Gastrocnemius medialis (tissue), 4 donors: Measurements from ENCODE around the gene MYOM3. TPM values are rescaled to one million over a fixed set of nuclear protein-coding genes. Genes with fewer than 3 reads are reported as not detected.
A peak's percentile ranks its signal among the peaks of the same experiment; 100 is the strongest.

Experiments used
- ATAC-seq, 2 donors: fragments of 150-250 bp; one replicate each; pipeline ENCODE4 v1.9.1; 2016
- DNase-seq, 2 donors: peaks; one replicate each; pipeline ENCODE4 v3.0.0-alpha.2; 2019
- H3K27ac ChIP-seq, 4 donors: fragments of 200-600 bp; sonication (generic); 1 replicate in 1 of 4; 2 replicates in 3 of 4; pipeline ENCODE4 v1.5.1; 2016 to 2018; ENCODE audit warnings: mild to moderate bottlenecking in 2 of 4, moderate library complexity in 1 of 4
- H3K27me3 ChIP-seq, 3 donors: fragments of 200-600 bp; sonication (generic) in 2 of 3; 1 replicate in 1 of 3; 2 replicates in 2 of 3; pipeline versions ENCODE4 v1.5.1 to v1.6.0; 2016 to 2019; ENCODE audit warnings: mild to moderate bottlenecking in 1 of 3, moderate library complexity in 1 of 3
- H3K36me3 ChIP-seq, 2 donors: fragments of 200-600 bp; sonication (generic) in 1 of 2; one replicate each; pipeline ENCODE4 v1.5.1; 2017 to 2018
- H3K4me1 ChIP-seq, 2 donors: fragments of 200-600 bp; sonication (generic) in 1 of 2; one replicate each; pipeline ENCODE4 v1.5.1; 2016 to 2017; ENCODE audit warnings: mild to moderate bottlenecking in 2 of 2
- H3K4me3 ChIP-seq, 4 donors: fragments of 200-600 bp; sonication (generic) in 3 of 4; 1 replicate in 1 of 4; 2 replicates in 3 of 4; pipeline ENCODE4 v1.5.1; 2016 to 2019; ENCODE audit warnings: mild to moderate bottlenecking in 2 of 4
- H3K9me3 ChIP-seq, 3 donors: fragments of 200-600 bp; sonication (generic) in 2 of 3; 1 replicate in 1 of 3; 2 replicates in 2 of 3; pipeline ENCODE4 v1.5.1; 2016 to 2019
- POLR2A ChIP-seq, 2 donors: fragments of 450-650 bp; IDR thresholded peaks; one replicate each; pipeline ENCODE4 v1.6.1; 2017; ENCODE audit warnings: antibody characterized with exemption in 2 of 2, mild to moderate bottlenecking in 2 of 2, moderate library complexity in 2 of 2
- in situ Hi-C, 4 donors: fragments of 200-750 bp; cut with MboI; loops; one replicate each; pipeline versions ENCODE4 v1.15.0 to v1.8.0; 2017; ENCODE audit warnings: low sequenced_read_pairs in 4 of 4
- intact Hi-C: fragments of 100-400 bp; cut with DNase I; formaldehyde crosslinking; loops from one replicate; pipeline ENCODE4 v1.15.1; 2023; ENCODE audit warnings: low total_unique reads
- total RNA-seq, 4 donors: library from RNA; depleted of rRNA; stranded (reverse); fragments of >200 nt; gene quantifications; one replicate each; pipeline versions ENCODE4 v1.1.0 to v1.2.3, GENCODE V29; 2016
- TF ChIP-seq, protein P1 (sequence below), 5 experiments: fragments of 450-650 bp in 3 of 5; fragments of 200-600 bp in 2 of 5; sonication (generic) in 2 of 5; IDR thresholded peaks in 4 of 5; conservative IDR thresholded peaks in 1 of 5; 1 replicate in 4 of 5; 2 replicates in 1 of 5; pipeline ENCODE4 v1.5.1; 2016 to 2019; ENCODE audit warnings: antibody characterized with exemption in 5 of 5, mild to moderate bottlenecking in 3 of 5, moderate library complexity in 3 of 5

Gene MYOM3
- total RNA-seq, 4 donors from 2014 or later: 114 to 266 (median 184) TPM

DNA sequence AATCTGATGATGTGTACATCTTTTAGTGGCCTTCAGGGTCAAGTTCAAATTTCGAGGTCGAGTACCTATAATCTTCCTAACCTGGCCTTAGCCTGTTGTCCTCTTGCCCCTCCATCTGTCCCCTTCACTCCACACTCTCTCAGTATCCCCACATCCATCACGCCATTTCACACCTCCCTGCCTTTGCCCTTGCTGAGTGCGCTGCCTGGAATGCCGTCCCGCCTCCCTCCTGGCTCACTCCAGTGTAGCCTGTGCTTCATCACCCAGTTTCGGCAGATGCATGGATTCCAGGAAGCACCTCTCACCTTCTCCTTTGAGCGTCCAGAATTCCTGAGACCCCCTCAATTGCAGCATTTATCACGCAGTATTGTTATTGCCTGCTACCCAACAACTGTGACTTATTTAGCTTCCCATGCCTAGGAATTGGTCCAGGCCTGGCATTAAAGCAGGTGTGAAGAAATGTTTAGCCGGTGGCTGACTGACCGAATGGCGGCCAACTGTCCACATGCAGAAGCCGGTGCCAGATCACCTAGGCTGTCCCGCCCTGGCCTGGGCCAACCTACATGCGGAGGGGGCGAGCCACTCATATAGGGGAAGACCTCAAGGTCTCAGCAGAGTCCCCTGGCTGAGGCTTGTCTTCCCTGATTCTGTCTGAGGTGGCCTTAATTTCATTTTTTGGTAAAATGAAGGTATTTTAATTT is 34.5 kb downstream of the MYOM3 start:
- H3K27ac ChIP-seq: peak overlapping the region; percentile 83 to 88 (median 85)
- ATAC-seq: peak; percentile 89
- peaks cover 24 to 48% of the 10 kb centered on the region in 2 donors for H3K4me1 ChIP-seq
- H3K4me3 ChIP-seq: no peak overlapping the region
- H3K36me3 ChIP-seq: peaks cover 0 to 14% of the 10 kb centered on the region in 2 donors
- intact Hi-C loops: loop anchor here (2.0 kb wide), 1 partner anchor 19 kb away; no protein-coding TSS in a partner anchor
- peak in 1 of 2 donors; percentile 9 for TF ChIP-seq POLR2A (IDR thresholded peaks at IDR 0.05)
- TF ChIP-seq, protein P1, sequence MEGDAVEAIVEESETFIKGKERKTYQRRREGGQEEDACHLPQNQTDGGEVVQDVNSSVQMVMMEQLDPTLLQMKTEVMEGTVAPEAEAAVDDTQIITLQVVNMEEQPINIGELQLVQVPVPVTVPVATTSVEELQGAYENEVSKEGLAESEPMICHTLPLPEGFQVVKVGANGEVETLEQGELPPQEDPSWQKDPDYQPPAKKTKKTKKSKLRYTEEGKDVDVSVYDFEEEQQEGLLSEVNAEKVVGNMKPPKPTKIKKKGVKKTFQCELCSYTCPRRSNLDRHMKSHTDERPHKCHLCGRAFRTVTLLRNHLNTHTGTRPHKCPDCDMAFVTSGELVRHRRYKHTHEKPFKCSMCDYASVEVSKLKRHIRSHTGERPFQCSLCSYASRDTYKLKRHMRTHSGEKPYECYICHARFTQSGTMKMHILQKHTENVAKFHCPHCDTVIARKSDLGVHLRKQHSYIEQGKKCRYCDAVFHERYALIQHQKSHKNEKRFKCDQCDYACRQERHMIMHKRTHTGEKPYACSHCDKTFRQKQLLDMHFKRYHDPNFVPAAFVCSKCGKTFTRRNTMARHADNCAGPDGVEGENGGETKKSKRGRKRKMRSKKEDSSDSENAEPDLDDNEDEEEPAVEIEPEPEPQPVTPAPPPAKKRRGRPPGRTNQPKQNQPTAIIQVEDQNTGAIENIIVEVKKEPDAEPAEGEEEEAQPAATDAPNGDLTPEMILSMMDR (IDR thresholded peaks at IDR 0.05 in 4 of 5, conservative IDR thresholded peaks at IDR 0.05 in 1 of 5): no peak
- peak; percentile 75 to 88 for DNase-seq
- no peaks in the 10 kb centered on the region for H3K27me3 ChIP-seq
- H3K9me3 ChIP-seq: no peaks in the 10 kb centered on the region
- in situ Hi-C loops: no loop called here

DNA sequence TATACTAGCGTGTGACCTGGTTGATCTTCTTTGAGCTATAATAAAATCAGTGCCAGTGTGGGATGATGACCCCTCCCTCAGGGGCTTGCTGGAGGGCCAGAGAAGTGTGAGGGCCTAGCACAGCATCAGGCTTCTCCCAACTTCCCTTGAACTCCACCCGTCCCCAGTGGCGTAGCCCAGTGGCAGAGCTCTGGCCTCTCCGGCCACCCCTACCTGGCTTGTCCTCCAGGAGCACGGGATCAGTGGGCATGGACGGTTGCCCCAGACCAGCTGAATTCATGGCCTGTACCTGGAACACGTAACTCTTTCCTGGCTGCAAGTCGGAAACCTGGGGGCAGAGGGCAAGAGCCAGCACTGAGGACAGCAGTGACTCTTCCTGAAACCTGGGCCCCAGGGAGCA is 36.0 kb downstream of the MYOM3 start:
- peaks cover 0 to 14% of the 10 kb centered on the region in 2 donors for H3K36me3 ChIP-seq
- intact Hi-C loops (loop anchor here (2.0 kb wide), 1 partner anchor 21 kb away; no protein-coding TSS in a partner anchor), in situ Hi-C loops (no loop called here)
- TF ChIP-seq, protein P1 (IDR thresholded peaks at IDR 0.05 in 4 of 5, conservative IDR thresholded peaks at IDR 0.05 in 1 of 5): no peak
- no peak for TF ChIP-seq POLR2A (IDR thresholded peaks at IDR 0.05)
- H3K27me3 ChIP-seq: no peaks in the 10 kb centered on the region
- peak overlapping the region; percentile 62 to 83 (median 66) for H3K27ac ChIP-seq
- no peaks in the 10 kb centered on the region for H3K9me3 ChIP-seq
- no peak overlapping the region for H3K4me3 ChIP-seq
- ATAC-seq (no peak), DNase-seq (no peak)
- peaks cover 25 to 53% of the 10 kb centered on the region in 2 donors for H3K4me1 ChIP-seq

DNA sequence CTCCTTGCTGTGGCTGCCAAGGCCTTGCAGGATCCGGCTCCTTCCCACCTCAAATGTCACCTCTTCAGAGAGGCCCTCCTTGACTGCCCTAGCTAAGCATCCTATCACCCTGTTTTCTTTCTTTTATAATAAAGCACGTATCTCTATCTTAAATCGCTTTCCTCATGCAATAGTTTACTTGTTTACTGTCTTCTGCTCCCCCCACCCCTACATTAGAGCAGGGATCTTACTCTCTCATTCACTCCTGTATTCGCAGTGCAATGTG is 36.4 kb downstream of the MYOM3 start:
- Histone ChIP-seq H3K27ac (peak overlapping the region; percentile 62 to 83 (median 66)), H3K36me3 (peaks cover 0 to 14% of the 10 kb centered on the region in 2 donors), H3K27me3 (no peaks in the 10 kb centered on the region), H3K4me3 (no peak overlapping the region), H3K4me1 (peaks cover 25 to 49% of the 10 kb centered on the region in 2 donors), H3K9me3 (no peaks in the 10 kb centered on the region)
- no peak for ATAC-seq
- in situ Hi-C loops (no loop called here), intact Hi-C loops (no loop called here)
- DNase-seq: no peak
- no peak for TF ChIP-seq POLR2A (IDR thresholded peaks at IDR 0.05)
- TF ChIP-seq, protein P1 (IDR thresholded peaks at IDR 0.05 in 4 of 5, conservative IDR thresholded peaks at IDR 0.05 in 1 of 5): no peak

DNA sequence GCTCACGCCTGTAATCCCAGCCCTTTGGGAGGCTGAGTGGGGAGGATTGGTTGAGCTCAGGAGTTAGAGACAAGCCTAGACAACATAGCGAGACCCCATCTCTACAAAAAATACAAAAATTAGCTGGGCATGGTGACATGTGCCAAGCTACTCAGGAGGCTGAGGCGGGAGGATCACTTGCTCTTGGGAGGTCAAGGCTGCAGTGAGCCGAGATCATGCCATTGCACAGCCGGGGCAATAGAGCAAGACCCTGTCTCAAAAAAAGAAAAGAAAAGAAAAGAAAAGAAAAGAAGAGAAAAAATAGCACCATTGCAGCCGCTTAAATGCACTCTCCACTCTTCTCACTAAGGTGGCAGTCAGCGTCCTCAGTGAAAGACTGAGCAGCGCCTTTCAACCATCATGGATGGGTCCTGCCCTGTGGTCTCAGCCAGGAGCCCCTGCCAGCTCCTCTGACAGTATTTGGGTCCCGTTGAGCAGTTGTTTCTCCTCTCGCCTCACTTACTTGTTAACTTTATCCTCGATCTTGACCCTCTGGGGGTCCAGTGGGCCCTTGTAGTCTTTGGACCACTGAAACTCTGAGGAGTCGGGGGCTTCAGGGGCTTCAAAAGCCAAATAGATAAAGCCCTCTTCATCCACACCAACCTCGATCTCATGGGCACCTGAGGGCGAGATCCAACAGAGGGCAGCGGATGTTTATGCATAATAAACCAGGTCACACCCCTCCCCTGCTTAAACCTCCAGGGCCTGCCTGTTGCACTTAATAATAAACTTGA is 36.9 kb downstream of the MYOM3 start:
- TF ChIP-seq, protein P1 (IDR thresholded peaks at IDR 0.05 in 4 of 5, conservative IDR thresholded peaks at IDR 0.05 in 1 of 5): no peak
- TF ChIP-seq POLR2A (IDR thresholded peaks at IDR 0.05): no peak
- no peak for ATAC-seq
- intact Hi-C loops: no loop called here
- Histone ChIP-seq H3K36me3 (peaks cover 0 to 14% of the 10 kb centered on the region in 2 donors), H3K4me3 (no peak overlapping the region), H3K27ac (peak overlapping the region; percentile 39 to 83 (median 66)), H3K27me3 (no peaks in the 10 kb centered on the region), H3K4me1 (peaks cover 25 to 44% of the 10 kb centered on the region in 2 donors), H3K9me3 (no peaks in the 10 kb centered on the region)
- DNase-seq: no peak
- in situ Hi-C loops: loop anchor here in 2 of 4 donors (5.0 to 25.0 kb wide), 3 partner anchors 37 to 312 kb away; partner anchors contain the start of gene MYOM3 (in 1 of the 2)
